Measurements from ENCODE around the gene MPO.

The MPO gene

DNA sequence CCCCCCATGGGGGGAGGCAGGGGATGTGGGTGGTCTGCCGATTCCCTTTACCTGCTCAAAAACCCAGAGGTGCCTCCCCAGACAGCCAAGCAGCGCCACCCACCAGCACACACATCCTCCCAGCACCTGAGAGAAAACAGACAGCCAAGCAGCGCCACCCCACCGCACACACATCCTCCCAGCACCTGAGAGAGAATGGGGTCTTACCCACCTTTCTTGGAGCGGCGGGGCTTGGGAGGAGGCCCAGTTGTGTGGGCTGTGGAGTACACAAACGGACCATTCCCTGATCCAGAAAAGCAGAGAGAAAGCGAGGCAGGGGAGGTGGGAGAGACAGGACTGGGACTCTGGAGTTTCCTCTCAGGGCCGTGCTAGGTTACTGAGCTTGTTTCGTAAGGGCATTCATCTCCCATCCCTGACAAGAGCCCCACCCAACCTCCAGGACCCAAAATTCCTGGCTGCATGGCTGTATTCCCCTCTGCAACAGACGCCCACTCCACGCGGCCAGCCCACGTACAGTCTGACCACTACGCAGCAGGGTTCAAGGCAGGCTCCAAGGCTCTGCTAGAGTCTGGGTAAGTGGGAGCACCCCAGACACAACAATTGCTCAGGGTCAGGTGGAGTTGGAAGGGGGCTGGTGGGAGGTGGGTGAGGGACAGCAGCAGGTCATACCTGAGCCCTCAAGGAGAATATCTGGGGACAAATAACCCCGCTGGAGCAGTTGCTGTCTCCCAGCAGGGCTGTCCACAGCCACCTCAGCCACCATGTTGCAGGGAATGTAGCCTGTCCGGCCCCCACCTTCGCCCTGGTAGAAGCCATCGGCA, 25.6 kb upstream of the MPO start:
- Histone ChIP-seq H3K9ac (ENCODE audit: low read depth in 1 of 2, low read length in 2 of 2) (no peak overlapping the region), H3K4me3 (ENCODE audit: low read depth in 1 of 2, low read length in 2 of 2) (no peak overlapping the region), H3K27ac (ENCODE audit: low read depth, low read length) (no peak overlapping the region), H3K36me3 (ENCODE audit: control insufficient read depth in 1 of 2, insufficient read depth in 2 of 2, low read length in 2 of 2) (no peaks in the 10 kb centered on the region), H3K4me1 (ENCODE audit: control insufficient read depth in 1 of 2, insufficient read depth in 2 of 2, low read length in 2 of 2) (no peaks in the 10 kb centered on the region), H3K27me3 (ENCODE audit: control insufficient read depth in 1 of 2, insufficient read depth in 2 of 2, low read length in 2 of 2) (no peaks in the 10 kb centered on the region), H3K9me3 (ENCODE audit: control insufficient read depth in 1 of 2, low read length in 2 of 2) (no peaks in the 10 kb centered on the region)

DNA sequence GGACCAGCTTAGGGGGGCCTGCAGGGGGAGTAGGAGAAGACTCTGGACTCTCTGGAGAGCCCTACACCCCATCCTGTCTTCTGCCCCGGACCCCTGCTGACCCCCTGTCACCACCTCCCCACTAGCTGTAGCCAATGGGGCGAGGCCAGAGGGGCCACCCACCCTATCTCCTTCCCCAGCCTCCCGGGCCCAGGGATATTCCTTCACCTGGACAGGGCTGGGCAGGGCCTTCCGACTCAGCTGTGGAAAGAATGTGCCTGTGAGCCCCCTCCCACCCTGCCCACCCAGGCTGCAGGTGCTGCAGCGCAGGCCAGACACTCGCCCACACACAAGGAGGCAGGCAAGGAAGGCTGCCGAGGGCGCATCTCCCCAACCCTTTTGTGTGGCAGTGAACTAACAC, 24.9 kb upstream of the MPO start:
- Histone ChIP-seq H3K9me3 (ENCODE audit: control insufficient read depth in 1 of 2, low read length in 2 of 2) (no peaks in the 10 kb centered on the region), H3K27ac (ENCODE audit: low read depth, low read length) (no peak overlapping the region), H3K36me3 (ENCODE audit: control insufficient read depth in 1 of 2, insufficient read depth in 2 of 2, low read length in 2 of 2) (no peaks in the 10 kb centered on the region), H3K4me3 (ENCODE audit: low read depth in 1 of 2, low read length in 2 of 2) (no peak overlapping the region), H3K27me3 (ENCODE audit: control insufficient read depth in 1 of 2, insufficient read depth in 2 of 2, low read length in 2 of 2) (no peaks in the 10 kb centered on the region), H3K9ac (ENCODE audit: low read depth in 1 of 2, low read length in 2 of 2) (no peak overlapping the region), H3K4me1 (ENCODE audit: control insufficient read depth in 1 of 2, insufficient read depth in 2 of 2, low read length in 2 of 2) (no peaks in the 10 kb centered on the region)

DNA sequence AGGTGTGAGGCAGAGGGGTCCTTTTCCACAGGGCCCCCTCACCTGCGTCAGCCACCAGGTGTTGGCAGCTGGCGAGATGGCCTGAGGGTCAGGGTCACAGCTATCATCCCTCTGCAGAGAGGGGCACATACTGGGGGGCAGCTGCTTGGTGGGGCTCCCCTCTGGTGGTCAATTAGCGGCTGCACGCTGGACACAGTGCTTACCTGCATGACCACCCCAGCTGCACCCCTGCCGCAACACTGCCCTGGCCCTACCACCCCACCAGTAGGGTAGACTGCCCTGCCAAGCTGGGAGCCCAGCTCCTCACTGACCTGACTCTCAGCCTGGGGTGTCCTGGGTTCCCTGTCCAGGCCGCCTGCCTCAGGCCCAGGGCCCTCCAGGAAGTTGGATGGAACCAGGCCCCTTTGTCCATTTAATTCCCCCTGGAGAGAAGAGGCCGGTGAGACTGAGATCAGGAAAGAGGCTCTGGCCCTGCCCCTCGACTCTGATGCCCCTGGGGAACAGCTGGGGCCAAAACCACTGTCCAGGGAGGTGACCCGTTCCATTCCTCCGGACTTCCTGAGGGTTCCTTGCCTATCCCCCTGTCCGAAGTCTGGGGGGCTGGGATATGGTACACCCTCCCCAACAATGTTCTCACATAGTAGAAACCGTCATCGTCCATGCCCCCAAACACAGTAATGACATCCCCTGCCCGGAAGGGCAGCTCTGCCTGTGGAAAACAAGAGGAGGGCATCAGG, 24.2 kb upstream of the MPO start:
- no peaks in the 10 kb centered on the region for H3K36me3 ChIP-seq (ENCODE audit: control insufficient read depth in 1 of 2, insufficient read depth in 2 of 2, low read length in 2 of 2)
- H3K4me3 ChIP-seq (ENCODE audit: low read depth in 1 of 2, low read length in 2 of 2), result no peak overlapping the region
- no peaks in the 10 kb centered on the region for H3K27me3 ChIP-seq (ENCODE audit: control insufficient read depth in 1 of 2, insufficient read depth in 2 of 2, low read length in 2 of 2)
- H3K9me3 ChIP-seq (ENCODE audit: control insufficient read depth in 1 of 2, low read length in 2 of 2), result no peaks in the 10 kb centered on the region
- H3K4me1 ChIP-seq (ENCODE audit: control insufficient read depth in 1 of 2, insufficient read depth in 2 of 2, low read length in 2 of 2), result no peaks in the 10 kb centered on the region
- H3K9ac ChIP-seq (ENCODE audit: low read depth in 1 of 2, low read length in 2 of 2), result no peak overlapping the region
- H3K27ac ChIP-seq (ENCODE audit: low read depth, low read length), result no peak overlapping the region

GRCh38 chr17:58303971-58304749, 23.4 kb upstream of the MPO start:
- no peaks in the 10 kb centered on the region for H3K27me3 ChIP-seq (ENCODE audit: control insufficient read depth in 1 of 2, insufficient read depth in 2 of 2, low read length in 2 of 2)
- no peak overlapping the region for H3K9ac ChIP-seq (ENCODE audit: low read depth in 1 of 2, low read length in 2 of 2)

GRCh38 chr17:58302919-58303585, 22.3 kb upstream of the MPO start:
- Histone ChIP-seq H3K9me3 (ENCODE audit: control insufficient read depth in 1 of 2, low read length in 2 of 2) (peaks cover 0 to 2% of the 10 kb centered on the region in 2 donors), H3K9ac (ENCODE audit: low read depth in 1 of 2, low read length in 2 of 2) (no peak overlapping the region), H3K27ac (ENCODE audit: low read depth, low read length) (no peak overlapping the region), H3K36me3 (ENCODE audit: control insufficient read depth in 1 of 2, insufficient read depth in 2 of 2, low read length in 2 of 2) (no peaks in the 10 kb centered on the region), H3K4me3 (ENCODE audit: low read depth in 1 of 2, low read length in 2 of 2) (no peak overlapping the region), H3K4me1 (ENCODE audit: control insufficient read depth in 1 of 2, insufficient read depth in 2 of 2, low read length in 2 of 2) (no peaks in the 10 kb centered on the region), H3K27me3 (ENCODE audit: control insufficient read depth in 1 of 2, insufficient read depth in 2 of 2, low read length in 2 of 2) (no peaks in the 10 kb centered on the region)

More at GRCh38 chr17:58303971-58304749, 23.4 kb upstream of the MPO start:
- no peaks in the 10 kb centered on the region for H3K4me1 ChIP-seq (ENCODE audit: control insufficient read depth in 1 of 2, insufficient read depth in 2 of 2, low read length in 2 of 2)
- H3K36me3 ChIP-seq (ENCODE audit: control insufficient read depth in 1 of 2, insufficient read depth in 2 of 2, low read length in 2 of 2), result no peaks in the 10 kb centered on the region
- H3K4me3 ChIP-seq (ENCODE audit: low read depth in 1 of 2, low read length in 2 of 2), result no peak overlapping the region
- H3K9me3 ChIP-seq (ENCODE audit: control insufficient read depth in 1 of 2, low read length in 2 of 2), result no peaks in the 10 kb centered on the region
- H3K27ac ChIP-seq (ENCODE audit: low read depth, low read length), result no peak overlapping the region

DNA sequence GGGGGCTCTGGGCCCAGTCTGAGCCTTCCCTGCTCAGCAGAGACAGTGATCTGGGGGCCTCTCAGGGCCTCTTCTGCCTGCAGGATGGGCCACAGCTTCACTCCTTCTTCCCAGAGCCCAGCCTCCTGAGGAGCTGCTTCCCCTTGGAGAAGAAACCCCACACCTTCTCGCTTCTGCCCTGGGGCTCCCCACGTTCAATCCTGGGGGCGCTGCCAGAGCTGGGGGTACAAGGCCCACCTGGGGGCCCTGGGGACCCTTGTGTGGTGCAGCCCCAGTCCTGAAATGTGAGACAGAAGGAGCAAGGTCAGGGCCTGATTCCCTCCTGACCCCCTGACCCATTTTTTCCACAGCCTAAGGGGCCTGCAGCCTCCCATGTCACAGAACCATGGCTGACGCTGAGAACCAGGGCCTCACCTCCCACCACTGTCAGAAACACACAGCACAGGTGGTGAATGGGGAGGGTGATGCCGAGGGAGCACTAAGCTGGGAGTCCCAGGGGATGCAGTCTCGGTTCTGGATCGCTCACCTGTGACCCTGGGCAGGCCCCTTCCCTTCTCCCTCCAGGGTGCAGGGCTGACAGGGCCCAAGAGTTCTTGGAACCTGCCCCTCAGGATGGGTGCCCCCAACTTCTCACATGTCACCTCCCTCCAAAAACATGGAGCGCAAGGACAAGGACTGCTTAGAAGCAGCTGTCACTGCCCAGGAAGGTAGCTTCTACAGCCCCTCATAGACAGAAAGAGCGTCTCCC, 21.6 kb upstream of the MPO start:
- Histone ChIP-seq H3K4me3 (ENCODE audit: low read depth in 1 of 2, low read length in 2 of 2) (no peak overlapping the region), H3K27ac (ENCODE audit: low read depth, low read length) (no peak overlapping the region), H3K36me3 (ENCODE audit: control insufficient read depth in 1 of 2, insufficient read depth in 2 of 2, low read length in 2 of 2) (no peaks in the 10 kb centered on the region), H3K4me1 (ENCODE audit: control insufficient read depth in 1 of 2, insufficient read depth in 2 of 2, low read length in 2 of 2) (no peaks in the 10 kb centered on the region), H3K27me3 (ENCODE audit: control insufficient read depth in 1 of 2, insufficient read depth in 2 of 2, low read length in 2 of 2) (no peaks in the 10 kb centered on the region), H3K9ac (ENCODE audit: low read depth in 1 of 2, low read length in 2 of 2) (no peak overlapping the region), H3K9me3 (ENCODE audit: control insufficient read depth in 1 of 2, low read length in 2 of 2) (peaks cover 0 to 2% of the 10 kb centered on the region in 2 donors)

DNA sequence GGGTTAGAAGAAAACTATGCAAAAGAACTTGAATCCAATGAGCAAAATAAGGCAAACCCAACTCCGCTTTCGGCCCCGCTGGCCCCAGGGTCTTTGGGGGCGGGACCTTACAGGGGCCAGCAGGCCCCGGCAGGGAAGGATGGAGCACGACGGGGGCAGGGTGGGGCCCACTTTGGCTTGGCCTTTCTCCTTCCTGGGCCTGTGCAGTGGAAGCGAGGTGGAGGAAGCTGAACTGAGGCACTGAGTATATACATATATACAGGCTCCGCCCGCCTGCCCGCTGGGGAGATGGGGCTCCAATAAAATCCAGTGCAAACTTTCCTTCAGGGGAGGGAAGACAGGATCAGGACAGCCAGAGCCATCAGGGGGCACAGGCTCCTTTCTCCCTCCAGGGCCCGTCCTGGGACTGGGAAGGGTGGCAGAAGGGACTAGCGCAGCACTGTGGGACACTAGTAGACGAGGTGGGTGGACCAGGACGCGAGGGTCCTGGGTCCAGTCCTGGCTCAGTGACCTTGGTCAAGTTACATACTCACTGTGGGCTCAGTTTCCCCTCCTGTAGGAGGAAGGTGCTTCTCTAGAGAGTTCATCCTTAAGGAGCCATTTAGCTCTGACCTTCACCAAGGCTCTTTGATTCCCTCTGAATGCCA, 20.9 kb upstream of the MPO start:
- no peaks in the 10 kb centered on the region for H3K4me1 ChIP-seq (ENCODE audit: control insufficient read depth in 1 of 2, insufficient read depth in 2 of 2, low read length in 2 of 2)
- no peaks in the 10 kb centered on the region for H3K27me3 ChIP-seq (ENCODE audit: control insufficient read depth in 1 of 2, insufficient read depth in 2 of 2, low read length in 2 of 2)
- H3K36me3 ChIP-seq (ENCODE audit: control insufficient read depth in 1 of 2, insufficient read depth in 2 of 2, low read length in 2 of 2), result no peaks in the 10 kb centered on the region
- H3K9ac ChIP-seq (ENCODE audit: low read depth in 1 of 2, low read length in 2 of 2), result no peak overlapping the region
- peaks cover 0 to 2% of the 10 kb centered on the region in 2 donors for H3K9me3 ChIP-seq (ENCODE audit: control insufficient read depth in 1 of 2, low read length in 2 of 2)
- no peak overlapping the region for H3K27ac ChIP-seq (ENCODE audit: low read depth, low read length)
- no peak overlapping the region for H3K4me3 ChIP-seq (ENCODE audit: low read depth in 1 of 2, low read length in 2 of 2)

- Histone ChIP-seq H3K4me1 (ENCODE audit: control insufficient read depth in 1 of 2, insufficient read depth in 2 of 2, low read length in 2 of 2) (no peaks in the 10 kb centered on the region), H3K36me3 (ENCODE audit: control insufficient read depth in 1 of 2, insufficient read depth in 2 of 2, low read length in 2 of 2) (no peaks in the 10 kb centered on the region), H3K4me3 (ENCODE audit: low read depth in 1 of 2, low read length in 2 of 2) (no peak overlapping the region), H3K27me3 (ENCODE audit: control insufficient read depth in 1 of 2, insufficient read depth in 2 of 2, low read length in 2 of 2) (no peaks in the 10 kb centered on the region), H3K27ac (ENCODE audit: low read depth, low read length) (no peak overlapping the region), H3K9me3 (ENCODE audit: control insufficient read depth in 1 of 2, low read length in 2 of 2) (peaks cover 0 to 2% of the 10 kb centered on the region in 2 donors), H3K9ac (ENCODE audit: low read depth in 1 of 2, low read length in 2 of 2) (no peak overlapping the region)
Observed at GRCh38 chr17:58300336-58300735, 19.6 kb upstream of the MPO start.

DNA sequence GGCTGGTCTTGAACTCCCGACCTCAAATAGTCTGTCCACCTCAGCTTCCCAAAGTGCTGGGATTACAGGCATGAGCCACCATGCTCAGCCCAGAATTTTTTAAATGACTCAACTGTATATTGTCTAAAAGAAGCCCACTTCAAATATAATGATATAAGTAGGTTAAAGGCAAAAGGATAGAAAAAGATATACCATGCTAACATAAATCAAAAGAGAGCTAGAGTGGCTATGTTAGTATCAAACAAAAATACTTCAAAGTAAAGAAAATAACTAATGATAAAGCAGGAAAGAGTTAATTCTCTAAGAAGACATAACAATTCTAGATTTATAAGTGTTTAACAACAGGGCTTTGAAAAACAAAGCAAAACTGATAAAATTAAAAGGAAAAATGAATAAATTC, 13.3 kb upstream of the MPO start:
- Histone ChIP-seq H3K4me1 (ENCODE audit: control insufficient read depth in 1 of 2, insufficient read depth in 2 of 2, low read length in 2 of 2) (no peaks in the 10 kb centered on the region), H3K9me3 (ENCODE audit: control insufficient read depth in 1 of 2, low read length in 2 of 2) (peaks cover 0 to 2% of the 10 kb centered on the region in 2 donors), H3K4me3 (ENCODE audit: low read depth in 1 of 2, low read length in 2 of 2) (no peak overlapping the region), H3K9ac (ENCODE audit: low read depth in 1 of 2, low read length in 2 of 2) (no peak overlapping the region), H3K27me3 (ENCODE audit: control insufficient read depth in 1 of 2, insufficient read depth in 2 of 2, low read length in 2 of 2) (peaks cover 6 to 12% of the 10 kb centered on the region in 2 donors), H3K27ac (ENCODE audit: low read depth, low read length) (no peak overlapping the region), H3K36me3 (ENCODE audit: control insufficient read depth in 1 of 2, insufficient read depth in 2 of 2, low read length in 2 of 2) (no peaks in the 10 kb centered on the region)

Measured in duodenal mucosa (tissue), 2 donors.